Cardiac fibroblast (primary cell): ENCODE measurements around the gene HMCN1.
"Not testable (repeated sequence)": the region's sequence is repeated elsewhere in the genome, so short reads cannot be mapped to it uniquely, and the experiment has no call there.

Experiments used
- DNase-seq, 2 donors: peaks; one replicate each; pipeline versions ENCODE4 v3.0.0 to v3.0.0-alpha.2; 2010; ENCODE audit warnings: low read depth in 2 of 2
- H3K4me3 ChIP-seq, 2 donors: replicated peaks in 1 of 2; 1 replicate in 1 of 2; 2 replicates in 1 of 2; pipeline ENCODE4 v1.5.1; 2011; ENCODE audit warnings: low read depth in 2 of 2, low read length in 2 of 2, mild to moderate bottlenecking in 2 of 2, moderate library complexity in 1 of 2
- TF ChIP-seq, protein P1 (sequence below): IDR thresholded peaks from one replicate; pipeline ENCODE4 v1.5.1; 2011; ENCODE audit warnings: low read depth, mild to moderate bottlenecking, low read length, inconsistent platforms

HMCN1 gene

DNA sequence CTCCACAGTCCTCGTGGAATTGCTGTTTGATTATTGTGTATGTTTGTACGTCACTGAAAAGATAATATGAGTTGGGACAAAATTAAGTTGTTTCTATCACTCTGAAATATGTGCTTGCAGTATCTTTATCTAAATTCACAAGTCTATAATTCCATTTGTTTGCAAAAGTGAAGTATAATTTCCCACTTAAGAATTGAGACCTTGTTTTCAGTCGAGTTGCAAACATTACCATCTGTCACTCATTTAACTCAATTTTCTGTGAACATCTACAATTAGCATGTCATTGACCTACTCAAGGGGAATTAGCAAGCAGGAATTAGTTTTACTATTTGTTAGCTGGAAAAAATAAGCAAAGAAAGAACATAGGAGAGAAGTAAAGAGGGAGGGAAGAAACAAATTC lies 445.0 kb downstream of the HMCN1 start:
- no peak overlapping the region for H3K4me3 ChIP-seq
- TF ChIP-seq, protein P1, sequence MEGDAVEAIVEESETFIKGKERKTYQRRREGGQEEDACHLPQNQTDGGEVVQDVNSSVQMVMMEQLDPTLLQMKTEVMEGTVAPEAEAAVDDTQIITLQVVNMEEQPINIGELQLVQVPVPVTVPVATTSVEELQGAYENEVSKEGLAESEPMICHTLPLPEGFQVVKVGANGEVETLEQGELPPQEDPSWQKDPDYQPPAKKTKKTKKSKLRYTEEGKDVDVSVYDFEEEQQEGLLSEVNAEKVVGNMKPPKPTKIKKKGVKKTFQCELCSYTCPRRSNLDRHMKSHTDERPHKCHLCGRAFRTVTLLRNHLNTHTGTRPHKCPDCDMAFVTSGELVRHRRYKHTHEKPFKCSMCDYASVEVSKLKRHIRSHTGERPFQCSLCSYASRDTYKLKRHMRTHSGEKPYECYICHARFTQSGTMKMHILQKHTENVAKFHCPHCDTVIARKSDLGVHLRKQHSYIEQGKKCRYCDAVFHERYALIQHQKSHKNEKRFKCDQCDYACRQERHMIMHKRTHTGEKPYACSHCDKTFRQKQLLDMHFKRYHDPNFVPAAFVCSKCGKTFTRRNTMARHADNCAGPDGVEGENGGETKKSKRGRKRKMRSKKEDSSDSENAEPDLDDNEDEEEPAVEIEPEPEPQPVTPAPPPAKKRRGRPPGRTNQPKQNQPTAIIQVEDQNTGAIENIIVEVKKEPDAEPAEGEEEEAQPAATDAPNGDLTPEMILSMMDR = no peak
- no peak for DNase-seq

DNA sequence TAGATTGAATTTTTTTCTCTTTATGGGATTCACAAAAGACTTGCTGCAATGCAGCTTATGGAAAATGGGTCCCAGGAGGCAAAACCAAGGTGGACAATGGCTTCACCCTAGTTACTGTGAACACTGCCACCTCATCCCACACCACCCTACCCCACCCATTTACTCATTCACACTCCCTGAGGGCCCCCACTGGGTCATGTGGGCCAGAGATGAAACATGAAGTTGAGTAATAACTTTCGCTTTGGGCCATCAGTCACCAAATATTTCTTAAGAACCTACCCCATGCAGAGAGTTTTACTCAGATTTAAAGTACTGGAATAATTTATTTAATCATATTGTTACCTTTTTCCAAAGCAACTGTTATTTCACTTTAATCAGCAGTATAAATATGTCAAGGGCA lies 449.0 kb downstream of the HMCN1 start:
- TF ChIP-seq, protein P1 = no peak
- no peak overlapping the region for H3K4me3 ChIP-seq
- DNase-seq = peak; percentile 60 to 96

DNA sequence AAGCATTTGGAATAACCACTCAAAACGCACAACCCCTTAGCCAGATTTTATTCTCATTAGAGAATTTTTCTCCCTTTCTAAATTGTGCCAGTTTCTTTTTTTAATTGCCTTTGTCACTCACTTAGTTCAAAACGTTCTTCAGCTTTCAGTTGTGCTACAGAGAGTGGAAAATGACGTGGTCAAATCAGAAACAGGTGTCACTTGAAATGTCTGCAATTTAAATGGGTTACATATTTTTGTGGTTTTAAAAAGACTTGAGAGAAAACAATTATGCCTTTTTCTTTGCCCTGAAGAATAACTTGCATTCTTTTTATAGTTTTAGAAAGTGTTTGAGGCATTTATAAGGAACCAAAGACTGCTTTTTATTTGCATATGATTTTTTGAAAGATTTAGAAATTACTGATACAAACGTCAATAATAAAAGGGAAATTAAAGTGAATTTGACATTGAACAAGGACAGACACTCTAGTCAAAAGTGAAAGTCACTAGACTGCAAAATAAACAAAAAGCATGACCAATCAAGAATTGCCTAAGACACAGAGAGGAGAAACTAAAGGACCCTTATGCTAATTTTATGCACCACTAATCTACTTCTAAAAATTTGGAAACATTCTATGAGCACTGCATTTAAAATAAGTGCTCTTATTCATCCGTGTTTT lies 449.9 kb downstream of the HMCN1 start:
- DNase-seq = peak in 1 of 2 donors; percentile 41
- TF ChIP-seq, protein P1 = no peak
- no peak overlapping the region for H3K4me3 ChIP-seq

DNA sequence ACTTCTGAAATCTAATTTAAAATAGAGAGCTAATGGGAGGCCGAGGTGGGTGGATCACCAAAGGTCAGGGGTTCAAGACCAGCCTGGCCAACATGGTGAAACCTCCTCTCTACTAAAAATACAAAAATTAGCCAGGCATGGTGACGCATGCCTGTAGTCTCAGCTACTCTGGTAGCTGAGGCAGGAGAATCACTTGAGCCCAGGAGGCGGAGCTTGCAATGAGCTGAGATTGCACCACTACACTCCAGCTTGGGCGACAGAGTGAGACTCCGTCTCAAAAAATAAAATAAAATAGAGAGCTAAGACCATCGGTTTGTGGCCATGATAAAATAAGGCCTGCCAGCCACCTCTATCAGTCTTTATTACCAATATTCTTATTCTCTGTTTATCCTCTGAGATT lies 452.1 kb downstream of the HMCN1 start:
- not testable (repeated sequence) for H3K4me3 ChIP-seq, DNase-seq

DNA sequence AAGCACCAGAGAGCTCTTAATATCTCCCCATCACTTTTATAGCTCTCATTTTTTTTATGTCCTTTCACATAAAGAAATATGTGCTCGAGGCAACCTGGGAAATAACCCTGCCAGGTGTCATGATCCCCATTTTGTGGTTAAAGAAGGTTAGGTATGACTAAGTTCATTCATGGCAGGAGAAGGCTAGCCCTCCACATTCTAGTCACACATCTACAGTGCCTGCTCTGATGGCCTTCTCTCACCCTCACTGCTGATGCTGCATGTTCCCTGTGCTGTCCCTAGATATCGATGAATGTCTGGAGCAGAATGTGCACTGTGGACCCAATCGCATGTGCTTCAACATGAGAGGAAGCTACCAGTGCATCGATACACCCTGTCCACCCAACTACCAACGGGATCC lies 453.4 kb downstream of the HMCN1 start:
- no peak overlapping the region for H3K4me3 ChIP-seq
- peak in 1 of 2 donors; percentile 55 for DNase-seq
- TF ChIP-seq, protein P1 = no peak

DNA sequence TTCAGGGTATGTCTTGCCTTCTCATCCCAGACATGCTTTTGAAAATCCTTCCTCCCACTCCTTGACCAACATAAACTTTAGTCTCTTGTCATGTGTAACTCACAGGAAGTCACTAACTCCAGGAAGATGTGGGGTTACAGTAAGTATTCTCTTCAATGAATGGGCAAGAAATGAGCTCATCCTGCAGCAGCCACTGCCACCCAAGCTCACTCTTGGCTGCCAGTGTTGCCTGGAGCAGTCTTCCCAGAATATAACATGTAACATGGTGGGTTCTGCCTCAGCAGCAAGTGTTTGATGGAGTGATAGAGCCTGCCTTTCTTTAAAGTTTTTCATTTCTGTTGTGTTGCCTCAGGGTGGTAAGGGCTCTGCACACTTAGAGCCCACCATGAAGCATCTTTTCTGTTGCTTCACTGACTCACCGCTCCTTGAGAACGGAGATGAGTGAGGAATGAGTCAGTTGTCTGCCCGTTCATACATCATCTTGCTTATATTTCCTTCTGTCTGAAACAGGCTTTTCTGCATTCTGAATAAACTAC lies 453.9 kb downstream of the HMCN1 start:
- DNase-seq = peak; percentile 51 to 95
- TF ChIP-seq, protein P1 = no peak
- no peak overlapping the region for H3K4me3 ChIP-seq

DNA sequence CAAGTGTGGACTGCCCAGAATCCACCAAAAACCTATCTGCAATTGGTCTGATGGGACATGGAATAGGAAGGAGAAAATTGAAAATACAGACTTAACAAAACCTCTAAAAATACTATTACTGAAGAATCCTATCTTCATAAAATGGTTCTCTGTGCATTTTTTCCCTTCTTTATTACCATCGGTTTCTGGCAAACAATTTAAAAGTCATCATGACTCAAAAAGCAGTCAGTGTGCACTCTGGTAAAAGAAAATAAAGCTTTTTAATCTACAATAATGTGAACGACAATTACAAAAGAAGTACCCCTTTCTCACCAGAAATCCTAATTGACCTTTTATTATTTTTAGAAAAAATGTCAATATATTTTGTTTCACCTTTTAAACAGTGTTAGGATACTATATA lies 454.5 kb downstream of the HMCN1 start:
- TF ChIP-seq, protein P1 = no peak
- H3K4me3 ChIP-seq = no peak overlapping the region
- DNase-seq = peak in 1 of 2 donors; percentile 64
